Lung (tissue), 12 donors: ENCODE data around the gene PLIN1. TPM values are rescaled to one million over a fixed set of nuclear protein-coding genes. Genes with fewer than 3 reads are reported as not detected.

Experiments
- ATAC-seq: fragments of 200-7000 bp; cut with Tn5 transposase; one replicate; pipeline ENCODE4 v1.9.1; 2020; ENCODE audit warnings: moderate number of reproducible peaks; ENCODE audit not compliant: insufficient read depth, low FRiP score
- DNase-seq, 3 donors: peaks; one replicate each; pipeline ENCODE4 v3.0.0-alpha.2; 2013 to 2017
- H3K27ac ChIP-seq, 2 donors: one replicate each; pipeline ENCODE4 v1.5.1; 2013; ENCODE audit warnings: mild to moderate bottlenecking in 2 of 2, moderate library complexity in 2 of 2, control low read depth in 1 of 2, inconsistent platforms in 1 of 2, low read depth in 1 of 2, low read length in 1 of 2
- H3K27me3 ChIP-seq, 3 donors: one replicate each; pipeline ENCODE4 v1.5.1; 2013; ENCODE audit warnings: low read length in 2 of 3; ENCODE audit not compliant: control insufficient read depth in 3 of 3, insufficient read depth in 3 of 3
- H3K36me3 ChIP-seq, 4 donors: one replicate each; pipeline ENCODE4 v1.5.1; 2013; ENCODE audit warnings: low read length in 4 of 4, mild to moderate bottlenecking in 1 of 4, moderate library complexity in 1 of 4; ENCODE audit not compliant: control insufficient read depth in 4 of 4, insufficient read depth in 4 of 4
- H3K4me1 ChIP-seq, 5 donors: one replicate each; pipeline ENCODE4 v1.5.1; 2013; ENCODE audit warnings: low read length in 5 of 5, mild to moderate bottlenecking in 2 of 5, moderate library complexity in 1 of 5; ENCODE audit not compliant: control insufficient read depth in 5 of 5, insufficient read depth in 5 of 5
- H3K4me3 ChIP-seq: one replicate; pipeline ENCODE4 v1.5.1; 2013; ENCODE audit warnings: mild to moderate bottlenecking, control low read depth, moderate library complexity
- H3K9ac ChIP-seq, 2 donors: one replicate each; pipeline ENCODE4 v1.5.1; 2013; ENCODE audit warnings: low read length in 2 of 2, control low read depth in 1 of 2; ENCODE audit not compliant: insufficient read depth in 1 of 2
- H3K9me3 ChIP-seq, 4 donors: one replicate each; pipeline ENCODE4 v1.5.1; 2013; ENCODE audit warnings: low read length in 3 of 4, mild to moderate bottlenecking in 1 of 4, moderate library complexity in 1 of 4; ENCODE audit not compliant: control insufficient read depth in 4 of 4, insufficient read depth in 3 of 4
- CTCF ChIP-seq: IDR thresholded peaks from 2 replicates; pipeline ENCODE4 v1.5.1; 2012; ENCODE audit warnings: mild to moderate bottlenecking; ENCODE audit errors: control extremely low read depth, extremely low read depth
- WGBS, 2 donors: extraction: QIAGEN DNeasy Blood & Tissue Kit; methylation state at CpG; one replicate each; pipeline ENCODE4 v1.1.7; 2013; 5-methylcytosine and 5-hydroxymethylcytosine counted together
- polyA plus RNA-seq, 2 donors: library from polyadenylated mRNA; stranded (reverse); fragments of 200-250 nt; gene quantifications; one replicate each; pipeline ENCODE4 v1.2.1, GENCODE V29; 2013
- total RNA-seq, 2 donors: library from RNA; depleted of rRNA in 1 of 2; stranded (reverse); fragments of >200 nt in 1 of 2; gene quantifications; one replicate each; pipeline ENCODE4 v1.2.1, GENCODE V29; 2014 to 2021
- donor health status: control.
- donor health status: control.
- donor health status: Bipolar disorder and iron deficiency.
- donor health status: healthy.
- donor health status: DM: yes; HTN: yes; CAD: no.

The PLIN1 gene
- total and polyA plus RNA-seq, 4 donors: 0.21 to 0.55 (median 0.45) TPM

GRCh38 chr15:89695198-89695597, 16.0 kb upstream of the PLIN1 start:
- WGBS, 2 donors: 93 to 96% methylated on average over 1 of the region's 1 CpG
- ATAC-seq (no peak), DNase-seq (no peak)
- Histone ChIP-seq H3K9ac (no peak overlapping the region), H3K4me3 (no peak overlapping the region), H3K36me3 (no peaks in the 10 kb centered on the region), H3K27me3 (no peaks in the 10 kb centered on the region), H3K27ac (no peak overlapping the region), H3K4me1 (peaks cover 0 to 2% (median 0%) of the 10 kb centered on the region in 5 donors), H3K9me3 (no peaks in the 10 kb centered on the region)
- TF ChIP-seq CTCF: no peak

GRCh38 chr15:89693696-89694095, 14.5 kb upstream of the PLIN1 start:
- no peak for ATAC-seq
- no peaks in the 10 kb centered on the region for H3K9me3 ChIP-seq
- H3K36me3 ChIP-seq: no peaks in the 10 kb centered on the region
- H3K4me1 ChIP-seq: peaks cover 0 to 8% (median 0%) of the 10 kb centered on the region in 5 donors
- 71 to 82% methylated on average over 1 of the region's 1 CpG for WGBS, 2 donors
- no peak for DNase-seq
- TF ChIP-seq CTCF: no peak
- H3K27ac ChIP-seq: no peak overlapping the region
- H3K27me3 ChIP-seq: no peaks in the 10 kb centered on the region
- H3K9ac ChIP-seq: no peak overlapping the region
- no peak overlapping the region for H3K4me3 ChIP-seq

GRCh38 chr15:89693091-89693490, 13.9 kb upstream of the PLIN1 start:
- Histone ChIP-seq H3K9me3 (no peaks in the 10 kb centered on the region), H3K36me3 (no peaks in the 10 kb centered on the region), H3K4me1 (peaks cover 0 to 8% (median 0%) of the 10 kb centered on the region in 5 donors), H3K27ac (no peak overlapping the region), H3K27me3 (no peaks in the 10 kb centered on the region), H3K4me3 (no peak overlapping the region), H3K9ac (no peak overlapping the region)
- 38 to 85% methylated on average over 2 of the region's 2 CpGs for WGBS, 2 donors
- no peak for ATAC-seq
- peak in 2 of 3 donors; percentile 59 to 69 for DNase-seq
- no peak for TF ChIP-seq CTCF
